NK-92 (cell line): ENCODE data around the gene ITGA1.
A peak's percentile ranks its signal among the peaks of the same experiment; 100 is the strongest.

ENCODE experiments used
- DNase-seq: peaks from one replicate; lab custom pipeline; 2025; ENCODE audit not compliant: unreplicated experiment; lab: John Stamatoyannopoulos, UW

ITGA1 gene

DNA sequence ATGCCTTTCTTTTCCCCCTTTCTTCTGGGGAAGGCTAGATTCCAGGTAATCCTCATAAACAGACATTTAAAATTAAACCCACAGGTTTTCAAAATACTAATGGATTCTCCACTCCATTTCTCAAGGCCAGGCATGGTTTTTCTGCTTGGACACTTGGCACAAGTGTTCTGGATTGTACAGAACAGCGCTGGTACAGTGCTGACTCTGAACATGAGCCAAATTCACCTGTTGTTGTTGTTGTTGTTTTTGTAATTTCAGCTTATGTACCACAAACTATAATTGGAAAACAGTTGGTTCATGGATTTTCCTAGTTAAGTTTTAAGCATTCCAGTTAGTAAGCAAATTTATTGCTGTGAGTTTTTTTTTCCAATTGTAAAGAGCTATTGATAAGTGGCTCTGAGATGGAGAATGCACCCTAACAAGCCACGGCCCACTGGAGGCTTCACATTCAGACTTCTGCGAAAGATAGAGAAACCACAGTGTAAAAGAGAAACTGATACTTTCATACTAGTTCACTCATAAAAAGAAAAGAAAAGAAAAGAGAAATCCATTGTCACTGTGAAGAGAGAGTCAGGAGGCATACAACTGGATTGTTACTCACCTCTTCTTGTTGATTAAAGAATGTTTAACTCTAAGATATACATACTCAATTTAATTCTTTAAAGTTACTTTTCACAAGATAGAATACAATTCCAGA, 16.2 kb upstream of the ITGA1 start:
- DNase-seq, result no peak

DNA sequence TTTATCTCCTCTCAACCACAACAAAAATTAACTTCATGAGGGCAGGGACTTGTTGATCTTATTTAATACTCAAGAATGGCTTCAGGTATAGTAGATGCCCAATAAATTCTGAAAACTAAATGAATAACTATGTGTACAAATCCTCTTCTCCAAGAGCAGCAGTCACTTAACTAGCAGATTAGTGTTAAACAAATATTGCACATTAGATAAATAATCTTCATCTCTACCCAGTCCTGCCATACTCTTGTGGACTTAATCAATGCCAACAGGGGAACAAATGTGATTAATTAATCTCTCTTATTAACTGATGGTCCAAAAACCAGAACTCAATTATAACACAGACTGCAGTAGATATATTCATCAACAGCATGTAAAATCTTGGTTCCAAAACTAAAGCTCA, 15.0 kb upstream of the ITGA1 start:
- no peak for DNase-seq

- DNase-seq, result no peak
Observed at GRCh38 chr5:52773342-52773741, 14.4 kb upstream of the ITGA1 start.

DNA sequence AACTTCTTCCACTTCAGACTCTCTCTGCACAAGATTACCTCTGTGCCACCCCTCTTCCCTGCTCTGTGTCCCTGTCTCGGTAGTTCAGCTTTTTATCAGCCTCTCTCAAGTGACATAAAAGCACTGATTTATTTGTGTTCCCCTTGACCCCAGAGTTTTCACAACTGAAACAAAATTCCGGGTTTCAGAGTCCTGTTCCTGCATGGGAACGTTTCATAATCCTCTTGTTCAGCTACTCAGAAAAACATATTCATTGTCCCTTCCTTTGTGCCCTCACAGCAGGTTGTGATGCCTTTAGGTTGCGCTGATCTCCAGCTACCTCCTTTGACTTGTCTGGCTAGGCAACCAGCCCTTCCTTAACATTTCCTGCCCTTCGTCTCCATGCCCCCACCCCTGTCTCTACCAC, 13.7 kb upstream of the ITGA1 start:
- no peak for DNase-seq

DNA sequence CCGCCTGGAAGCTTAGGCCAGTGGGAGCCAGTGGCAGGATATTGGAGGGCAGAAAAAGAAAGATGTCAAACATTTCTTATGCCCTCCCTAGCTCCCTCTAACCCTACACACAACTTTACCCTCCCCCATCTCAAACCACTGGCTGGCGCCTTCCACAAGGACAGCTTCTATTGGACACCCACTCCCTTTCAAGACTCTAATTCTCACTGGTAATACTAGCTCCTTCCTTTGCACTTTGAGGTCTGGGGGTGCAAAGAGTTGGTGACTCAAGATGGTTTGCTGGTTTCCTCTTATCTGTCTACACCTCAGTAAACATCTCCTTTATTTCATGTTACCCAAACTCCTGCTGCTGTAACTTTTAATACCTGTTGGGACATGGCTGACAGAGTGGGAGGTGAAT, 11.6 kb upstream of the ITGA1 start:
- no peak for DNase-seq

DNA sequence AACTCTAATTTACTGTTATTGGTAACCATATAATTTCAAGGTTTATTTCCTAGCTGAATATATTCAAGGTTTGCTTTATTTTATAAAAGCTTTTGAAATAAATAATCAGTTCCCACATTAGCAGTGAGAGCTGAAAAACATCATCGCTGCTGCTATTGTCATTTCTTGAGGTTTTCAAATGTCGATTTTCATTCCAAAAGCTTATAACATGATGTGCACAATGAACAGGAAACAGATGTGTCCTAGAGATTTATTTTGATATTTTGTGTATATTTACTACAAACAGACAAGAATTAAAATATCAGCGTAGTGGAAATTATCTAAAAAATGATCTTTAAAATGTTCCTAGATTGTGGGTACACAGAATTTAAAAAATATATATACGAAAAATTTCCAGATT, 10.5 kb upstream of the ITGA1 start:
- no peak for DNase-seq

GRCh38 chr5:52778781-52779180, 8.9 kb upstream of the ITGA1 start:
- no peak for DNase-seq

- DNase-seq, result no peak
Observed at GRCh38 chr5:52779213-52779612, 8.5 kb upstream of the ITGA1 start.

GRCh38 chr5:52783226-52783959, 4.3 kb upstream of the ITGA1 start:
- DNase-seq, result no peak

DNA sequence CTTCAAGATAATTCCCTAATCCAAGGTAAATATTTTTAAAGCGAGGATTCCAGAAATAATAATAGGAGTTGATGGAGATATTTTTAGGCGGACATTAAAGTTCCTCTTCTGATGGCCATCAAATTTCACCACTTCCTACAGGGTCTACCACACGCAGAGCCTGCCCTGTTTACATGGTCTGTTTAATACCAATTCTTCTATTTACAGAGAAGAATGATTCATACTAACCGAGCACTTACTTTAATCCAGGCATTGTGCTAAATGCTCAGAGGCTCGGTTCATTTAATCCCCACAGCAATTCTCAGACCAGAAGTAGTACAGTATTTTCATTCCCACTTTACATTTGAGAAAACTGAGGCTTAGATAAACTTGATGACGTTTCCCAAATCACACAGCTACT, 3.0 kb upstream of the ITGA1 start:
- no peak for DNase-seq

DNA sequence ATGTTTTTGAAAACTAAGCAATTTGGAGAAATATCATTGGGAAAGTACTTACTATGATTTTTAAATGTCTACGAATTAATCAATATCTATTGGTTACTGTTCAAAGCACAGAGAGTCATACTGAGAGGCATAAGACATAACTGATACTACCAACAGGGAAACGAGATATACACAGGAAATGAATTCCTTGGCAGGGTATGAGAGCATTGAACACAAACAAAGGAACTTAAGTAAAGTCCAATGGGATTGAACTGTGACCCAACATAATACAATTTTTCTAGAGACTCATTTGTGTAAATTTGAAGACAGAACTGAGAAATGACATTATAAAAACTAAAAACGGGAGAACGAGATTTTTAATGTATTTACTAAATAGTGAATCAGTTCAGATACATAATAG, 1.3 kb upstream of the ITGA1 start:
- DNase-seq, result no peak

GRCh38 chr5:52786949-52787599, 642 bp upstream of the ITGA1 start:
- no peak for DNase-seq

DNA sequence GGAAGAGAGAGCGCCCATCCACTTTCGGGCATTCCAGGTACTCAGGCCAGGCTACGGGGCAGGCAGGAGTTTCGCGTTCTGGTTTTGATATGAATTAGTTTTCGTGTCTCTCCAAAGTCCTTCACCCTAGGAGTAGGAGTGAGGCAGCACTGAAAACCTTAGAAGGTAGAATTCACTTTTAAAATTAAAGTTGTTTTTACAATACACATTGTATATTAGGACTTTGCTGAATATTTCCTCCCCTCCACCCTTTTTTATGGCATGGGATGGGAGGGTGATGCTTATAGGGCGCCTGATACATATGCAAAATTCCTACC, 747 bp downstream of the ITGA1 start:
- DNase-seq, result no peak

- DNase-seq, result no peak
Observed at GRCh38 chr5:52789378-52789777, 1.7 kb downstream of the ITGA1 start.

DNA sequence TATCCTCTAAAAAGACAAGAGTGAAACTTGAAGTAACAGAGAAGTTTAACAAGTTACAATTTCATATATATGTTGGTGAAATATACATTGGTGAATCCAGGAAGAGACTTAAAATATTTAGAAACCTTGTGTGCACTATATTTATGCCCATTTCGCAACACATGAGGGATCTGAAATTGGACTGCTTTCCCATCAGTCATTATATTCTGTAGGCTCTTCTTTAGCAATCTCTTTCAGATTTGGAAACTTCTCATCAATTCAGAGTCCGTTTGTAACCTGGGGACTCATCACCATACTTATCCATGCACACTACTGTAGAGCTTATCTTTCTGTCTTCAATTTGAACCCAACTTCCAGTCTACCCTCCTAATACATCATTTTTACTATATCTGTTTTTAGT, 2.1 kb downstream of the ITGA1 start:
- no peak for DNase-seq

DNA sequence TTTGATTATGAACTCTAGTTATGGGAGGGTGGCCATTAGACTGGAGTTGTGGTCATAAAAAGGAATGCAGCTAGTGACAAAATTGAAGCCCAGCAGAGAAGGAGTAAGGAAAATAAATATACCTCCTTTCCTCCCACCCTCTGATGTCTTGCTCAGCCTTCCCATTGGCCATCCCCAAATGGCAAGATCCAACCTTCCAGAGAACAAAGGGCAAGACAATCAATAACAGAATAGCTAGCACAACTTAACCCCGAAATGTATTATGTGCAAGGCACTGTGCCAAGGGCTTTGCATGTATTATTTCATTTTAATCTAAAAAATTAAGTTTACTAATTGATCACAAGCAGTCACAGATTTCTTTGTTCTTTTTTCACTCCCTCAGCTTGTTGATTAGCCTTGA, 3.6 kb downstream of the ITGA1 start:
- DNase-seq, result no peak

DNA sequence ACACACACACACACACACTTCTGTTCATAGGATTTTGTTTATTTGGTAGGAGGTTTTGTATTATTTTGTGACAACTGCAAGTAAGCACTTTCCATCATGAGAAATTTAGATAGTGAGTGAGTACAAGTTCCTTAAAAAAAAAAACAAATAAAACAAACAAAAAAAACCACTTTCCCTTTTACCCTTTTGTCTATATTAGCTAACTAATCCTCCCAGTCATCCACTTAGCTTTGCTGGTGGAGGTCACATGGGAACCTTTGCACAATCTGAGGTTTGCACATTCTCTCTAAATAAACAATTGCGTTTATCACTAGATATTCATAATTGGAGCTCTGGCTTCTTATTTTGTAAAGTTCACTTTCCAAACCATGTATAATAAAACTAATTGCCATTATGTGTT, 6.8 kb downstream of the ITGA1 start:
- no peak for DNase-seq

GRCh38 chr5:52796031-52796430, 8.3 kb downstream of the ITGA1 start:
- DNase-seq, result no peak

- DNase-seq, result no peak
Observed at GRCh38 chr5:52796516-52797103, 8.9 kb downstream of the ITGA1 start.

DNA sequence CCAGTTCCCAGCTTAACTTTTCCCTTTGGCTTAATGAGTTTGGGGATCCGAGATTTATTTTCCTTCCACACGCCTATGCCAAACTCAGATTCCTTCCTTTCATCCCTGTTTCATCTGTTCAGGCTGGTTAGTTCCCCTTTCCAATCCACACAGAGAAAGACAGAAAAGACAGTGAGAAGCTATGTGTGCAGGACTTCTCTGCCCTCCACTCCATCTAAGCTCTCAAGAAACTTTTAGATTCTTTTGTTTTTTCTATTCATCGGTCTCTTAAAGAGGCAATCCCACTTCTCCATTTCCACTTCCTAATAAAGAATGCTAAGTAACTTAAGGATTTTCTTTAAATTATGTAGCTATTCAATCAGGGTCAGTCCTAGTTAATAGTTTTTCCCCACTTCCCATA, 11.2 kb downstream of the ITGA1 start:
- DNase-seq, result no peak

DNA sequence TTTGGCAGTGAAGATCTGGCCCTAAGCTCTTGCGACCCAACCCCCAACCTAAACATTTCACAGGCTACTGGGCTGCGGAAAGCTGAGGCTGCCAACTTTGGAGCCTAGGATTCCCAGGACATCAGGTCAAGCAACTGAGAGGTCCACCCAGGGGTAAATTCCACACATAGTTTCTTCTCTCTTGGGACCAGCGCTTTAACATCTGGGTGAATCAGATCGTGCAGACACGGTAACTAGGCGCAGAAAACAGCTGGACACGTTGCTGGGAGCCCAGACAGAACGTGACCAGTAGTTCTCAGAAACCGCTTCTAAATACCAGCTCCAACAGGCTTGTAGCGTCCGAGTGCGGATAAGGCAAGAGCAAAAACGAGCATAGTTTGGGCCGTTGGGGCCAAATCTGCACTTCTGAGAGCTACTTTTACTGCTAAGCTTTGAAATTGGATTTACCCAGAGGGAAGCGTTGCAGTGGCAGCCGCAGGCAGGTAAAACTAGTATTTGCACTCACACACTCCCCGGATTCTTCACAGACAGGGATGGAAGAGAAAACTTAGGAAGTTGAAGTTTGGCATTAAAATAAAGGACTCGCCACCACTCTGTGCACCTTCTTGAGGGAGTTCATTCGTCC, 11.8 kb downstream of the ITGA1 start:
- DNase-seq, result no peak

DNA sequence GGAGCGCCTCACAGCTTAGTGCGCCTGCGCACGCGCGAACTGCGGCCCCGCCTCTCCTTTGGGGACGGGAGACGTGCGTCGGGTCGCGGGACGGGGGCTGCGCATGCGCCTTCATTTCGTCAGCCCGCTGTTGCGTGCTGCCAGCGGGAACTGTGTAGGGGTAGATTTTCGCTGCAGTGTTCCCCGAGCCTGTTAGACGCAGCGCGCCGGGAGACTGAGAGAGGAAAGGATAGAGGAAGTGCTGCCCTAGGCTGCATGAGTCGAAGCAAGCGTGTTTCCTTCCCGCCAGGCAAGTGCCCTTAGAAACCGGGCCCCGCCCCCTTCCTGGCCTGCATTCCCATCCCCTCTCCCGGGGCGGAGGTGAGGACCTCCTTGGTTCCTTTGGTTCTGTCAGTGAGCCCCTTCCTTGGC, 12.3 kb downstream of the ITGA1 start:
- DNase-seq, result peak; percentile 69
